ENCODE measurements around the gene OR2V1. TPM values are rescaled to one million over a fixed set of nuclear protein-coding genes. Genes with fewer than 3 reads are reported as not detected.
"Not testable (repeated sequence)": the region's sequence is repeated elsewhere in the genome, so short reads cannot be mapped to it uniquely, and the experiment has no call there.

Gene OR2V1
- total RNA-seq, 1 donor from 2014 or later, result not detected

- H3K9me3 ChIP-seq, result no peaks in the 10 kb centered on the region
- DNase-seq (ENCODE audit: low spot score in 2 of 2), result no peak
- no peak overlapping the region for H3K4me3 ChIP-seq
- peaks cover 12% of the 10 kb centered on the region for H3K27me3 ChIP-seq
- no peaks in the 10 kb centered on the region for H3K36me3 ChIP-seq
- no peaks in the 10 kb centered on the region for H3K4me1 ChIP-seq
- no peak overlapping the region for H3K27ac ChIP-seq
- TF ChIP-seq, protein P1, sequence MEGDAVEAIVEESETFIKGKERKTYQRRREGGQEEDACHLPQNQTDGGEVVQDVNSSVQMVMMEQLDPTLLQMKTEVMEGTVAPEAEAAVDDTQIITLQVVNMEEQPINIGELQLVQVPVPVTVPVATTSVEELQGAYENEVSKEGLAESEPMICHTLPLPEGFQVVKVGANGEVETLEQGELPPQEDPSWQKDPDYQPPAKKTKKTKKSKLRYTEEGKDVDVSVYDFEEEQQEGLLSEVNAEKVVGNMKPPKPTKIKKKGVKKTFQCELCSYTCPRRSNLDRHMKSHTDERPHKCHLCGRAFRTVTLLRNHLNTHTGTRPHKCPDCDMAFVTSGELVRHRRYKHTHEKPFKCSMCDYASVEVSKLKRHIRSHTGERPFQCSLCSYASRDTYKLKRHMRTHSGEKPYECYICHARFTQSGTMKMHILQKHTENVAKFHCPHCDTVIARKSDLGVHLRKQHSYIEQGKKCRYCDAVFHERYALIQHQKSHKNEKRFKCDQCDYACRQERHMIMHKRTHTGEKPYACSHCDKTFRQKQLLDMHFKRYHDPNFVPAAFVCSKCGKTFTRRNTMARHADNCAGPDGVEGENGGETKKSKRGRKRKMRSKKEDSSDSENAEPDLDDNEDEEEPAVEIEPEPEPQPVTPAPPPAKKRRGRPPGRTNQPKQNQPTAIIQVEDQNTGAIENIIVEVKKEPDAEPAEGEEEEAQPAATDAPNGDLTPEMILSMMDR (IDR thresholded peaks at IDR 0.05), result no peak
- intact Hi-C loops (cut with DNase I), result loop anchor here (5.0 kb wide), 1 partner anchor 384 kb away; no protein-coding TSS in a partner anchor
These were observed 40.8 kb upstream of the OR2V1 start for GRCh38 chr5:181171782-181172181.

DNA sequence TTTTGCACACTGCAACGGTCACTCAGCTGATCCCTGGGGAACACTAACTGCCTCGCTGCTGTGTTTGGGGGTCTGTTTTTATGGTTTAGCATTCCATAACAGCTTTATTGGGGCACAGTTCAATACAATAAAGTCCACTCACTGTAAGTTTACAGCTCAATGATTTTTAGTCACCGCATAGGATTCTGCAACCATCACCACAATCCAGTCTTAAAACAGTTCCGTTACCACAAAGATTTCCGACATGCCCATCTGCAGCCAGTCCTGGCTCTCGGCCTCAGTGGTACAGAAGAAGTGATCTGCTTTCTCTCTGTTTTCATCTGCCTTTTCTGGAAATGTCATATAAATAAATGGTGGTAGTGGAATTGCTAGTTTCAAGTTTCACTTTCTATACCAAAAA is 40.0 kb upstream of the OR2V1 start:
- H3K36me3 ChIP-seq, result no peaks in the 10 kb centered on the region
- no peak for DNase-seq (ENCODE audit: low spot score in 2 of 2)
- H3K4me3 ChIP-seq, result no peak overlapping the region
- no peaks in the 10 kb centered on the region for H3K4me1 ChIP-seq
- no peak overlapping the region for H3K27ac ChIP-seq
- TF ChIP-seq, protein P1 (IDR thresholded peaks at IDR 0.05), result no peak
- H3K27me3 ChIP-seq, result peaks cover 12% of the 10 kb centered on the region
- H3K9me3 ChIP-seq, result no peaks in the 10 kb centered on the region
- intact Hi-C loops (cut with DNase I), result loop anchor here (5.0 kb wide), 1 partner anchor 384 kb away; no protein-coding TSS in a partner anchor

DNA sequence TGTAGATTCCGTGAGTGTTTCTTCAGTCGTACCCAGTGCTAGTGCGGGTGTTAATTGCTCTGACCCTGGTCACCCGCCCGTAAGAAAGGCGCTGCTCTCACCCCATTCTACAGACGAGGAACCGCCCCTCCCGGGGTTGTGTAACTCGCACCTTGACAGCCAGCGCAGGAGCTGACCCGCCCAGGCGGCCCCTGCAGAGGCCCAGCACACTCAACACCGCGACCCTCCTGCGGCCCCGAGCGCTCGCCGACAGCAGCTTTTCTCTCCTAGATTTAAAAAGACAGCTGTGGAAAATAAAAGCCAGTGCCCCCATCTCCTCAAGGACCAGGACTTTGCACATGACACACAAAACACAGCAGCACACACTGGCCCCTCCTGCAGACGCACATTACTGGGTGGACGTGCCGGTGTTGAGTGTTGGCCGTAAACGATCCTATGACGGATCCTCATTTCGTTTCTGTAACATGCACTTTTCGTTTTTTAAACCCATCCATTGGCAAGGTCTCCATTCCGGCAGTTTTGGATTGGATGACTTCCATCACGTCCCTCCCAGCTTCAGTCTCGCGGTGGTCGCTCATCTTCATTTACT is 39.4 kb upstream of the OR2V1 start:
- Histone ChIP-seq H3K27ac (no peak overlapping the region), H3K36me3 (no peaks in the 10 kb centered on the region), H3K4me3 (no peak overlapping the region), H3K4me1 (no peaks in the 10 kb centered on the region), H3K9me3 (no peaks in the 10 kb centered on the region), H3K27me3 (peaks cover 12% of the 10 kb centered on the region)
- DNase-seq (ENCODE audit: low spot score in 2 of 2), result no peak
- TF ChIP-seq, protein P1 (IDR thresholded peaks at IDR 0.05), result no peak
- intact Hi-C loops (cut with DNase I), result loop anchor here (5.0 kb wide), 1 partner anchor 383 kb away; no protein-coding TSS in a partner anchor

DNA sequence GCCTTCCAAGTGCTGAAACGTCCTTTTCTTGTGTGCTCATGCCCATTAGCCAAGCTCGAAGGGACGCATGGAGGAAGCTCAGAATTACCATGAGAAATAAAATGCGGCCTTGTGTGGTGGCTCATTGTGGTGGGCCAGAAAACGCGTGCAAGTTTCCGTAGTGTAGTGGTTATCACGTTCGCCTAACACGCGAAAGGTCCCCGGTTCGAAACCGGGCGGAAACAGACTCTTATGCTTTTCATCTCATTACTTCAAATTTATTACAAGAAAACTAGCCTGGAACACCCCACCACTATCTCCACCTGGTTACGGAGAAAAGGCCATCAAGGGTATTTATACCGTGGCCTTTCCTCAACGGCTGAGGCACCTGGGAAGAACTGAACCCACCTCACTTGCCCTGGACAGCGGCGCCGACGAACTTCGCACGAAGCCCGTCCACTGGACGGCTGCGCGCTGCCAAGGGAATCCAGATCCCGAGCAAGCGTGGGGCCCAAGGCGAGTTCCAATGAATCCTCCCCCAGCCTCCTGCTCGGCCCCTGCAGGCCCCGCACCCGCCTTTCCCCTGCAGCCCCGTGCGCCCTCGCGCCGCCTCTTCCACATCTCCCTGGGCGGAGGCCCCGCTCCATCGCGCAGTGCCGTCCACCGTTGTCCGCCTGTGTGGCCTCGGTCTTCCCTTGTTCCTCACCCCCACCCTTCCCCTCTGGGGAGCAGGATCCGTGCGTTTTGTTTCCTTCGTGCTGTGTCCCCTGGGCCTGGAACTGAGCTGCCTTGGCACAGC is 38.7 kb upstream of the OR2V1 start:
- not testable (repeated sequence) for H3K4me1 ChIP-seq; H3K4me3 ChIP-seq; H3K36me3 ChIP-seq; H3K27ac ChIP-seq; DNase-seq (ENCODE audit: low spot score in 2 of 2); H3K9me3 ChIP-seq
- peaks cover 12% of the 10 kb centered on the region for H3K27me3 ChIP-seq
- intact Hi-C loops (cut with DNase I), result loop anchor here (5.0 kb wide), 1 partner anchor 382 kb away; no protein-coding TSS in a partner anchor

DNA sequence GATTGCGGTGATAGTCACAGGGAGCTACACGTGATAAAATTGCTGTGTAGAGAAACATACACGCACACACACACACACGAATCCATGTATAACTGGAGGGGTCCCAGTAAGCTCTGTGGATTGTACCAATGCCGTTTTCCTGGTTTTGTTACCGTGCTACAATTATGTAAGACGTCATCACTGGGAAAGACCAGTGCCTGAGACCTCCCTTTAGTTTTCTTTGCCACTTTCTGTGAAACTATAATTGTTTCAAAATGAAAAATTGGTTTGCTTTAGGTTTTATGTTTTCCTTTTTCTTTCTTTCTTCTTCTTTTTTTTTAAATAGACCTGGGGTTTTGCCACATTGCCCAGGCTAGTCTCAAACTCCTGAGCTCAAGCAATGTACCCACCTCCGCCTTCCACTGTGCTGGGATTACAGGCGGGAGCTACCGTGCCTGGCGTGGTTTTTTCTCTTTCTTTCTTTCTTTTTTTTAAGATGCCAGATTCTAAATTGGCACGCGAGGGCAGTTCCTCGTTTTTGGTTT is 37.7 kb upstream of the OR2V1 start:
- Histone ChIP-seq H3K36me3 (no peaks in the 10 kb centered on the region), H3K4me1 (no peaks in the 10 kb centered on the region), H3K9me3 (no peaks in the 10 kb centered on the region), H3K27me3 (peaks cover 12% of the 10 kb centered on the region), H3K4me3 (no peak overlapping the region), H3K27ac (no peak overlapping the region)
- TF ChIP-seq, protein P1 (IDR thresholded peaks at IDR 0.05), result no peak
- intact Hi-C loops (cut with DNase I), result no loop called here
- DNase-seq (ENCODE audit: low spot score in 2 of 2), result no peak

Measured in ascending aorta (tissue), 2 donors.